MM.1S (cell line): ENCODE results near the gene NFIX.

Experiments
- EZH2 ChIP-seq: fragments of 300-600 bp; sonication (generic); optimal IDR thresholded peaks from 2 replicates; pipeline ENCODE3; 2017; ENCODE audit warnings: low read depth, mild to moderate bottlenecking, antibody characterized with exemption, low read length, mixed read lengths
- TF ChIP-seq, protein P1 (sequence below): fragments of 300-600 bp; sonication (generic); IDR thresholded peaks from 2 replicates; pipeline ENCODE4 v1.5.1; 2016; ENCODE audit warnings: antibody characterized with exemption, low read length, mixed read lengths

DNA sequence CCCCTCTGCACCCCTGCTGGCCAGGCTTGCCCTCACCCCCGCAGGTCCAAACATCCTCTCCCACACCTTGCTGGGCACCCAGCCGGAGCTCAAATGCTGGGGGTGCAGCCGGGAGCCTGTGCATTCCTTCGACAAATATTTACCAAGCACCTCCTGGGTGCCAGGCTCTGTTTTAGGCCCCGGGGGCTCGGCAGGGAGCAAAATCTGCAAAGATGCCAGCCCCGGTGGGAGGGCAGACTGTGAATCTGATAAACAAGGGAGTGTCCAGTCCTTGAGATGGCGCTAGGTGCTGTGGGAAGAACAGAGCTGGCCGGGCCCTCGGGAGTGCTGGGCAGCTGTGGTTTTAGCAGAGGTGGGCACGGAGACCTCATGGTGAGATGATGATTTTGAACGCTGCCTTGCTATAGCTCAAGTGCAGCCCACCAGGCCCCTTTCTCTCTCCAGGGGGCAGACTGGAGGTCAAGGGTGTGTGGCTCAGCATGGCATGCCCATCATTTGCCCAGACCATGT is 10.6 kb downstream of the NFIX start:
- TF ChIP-seq, protein P1, sequence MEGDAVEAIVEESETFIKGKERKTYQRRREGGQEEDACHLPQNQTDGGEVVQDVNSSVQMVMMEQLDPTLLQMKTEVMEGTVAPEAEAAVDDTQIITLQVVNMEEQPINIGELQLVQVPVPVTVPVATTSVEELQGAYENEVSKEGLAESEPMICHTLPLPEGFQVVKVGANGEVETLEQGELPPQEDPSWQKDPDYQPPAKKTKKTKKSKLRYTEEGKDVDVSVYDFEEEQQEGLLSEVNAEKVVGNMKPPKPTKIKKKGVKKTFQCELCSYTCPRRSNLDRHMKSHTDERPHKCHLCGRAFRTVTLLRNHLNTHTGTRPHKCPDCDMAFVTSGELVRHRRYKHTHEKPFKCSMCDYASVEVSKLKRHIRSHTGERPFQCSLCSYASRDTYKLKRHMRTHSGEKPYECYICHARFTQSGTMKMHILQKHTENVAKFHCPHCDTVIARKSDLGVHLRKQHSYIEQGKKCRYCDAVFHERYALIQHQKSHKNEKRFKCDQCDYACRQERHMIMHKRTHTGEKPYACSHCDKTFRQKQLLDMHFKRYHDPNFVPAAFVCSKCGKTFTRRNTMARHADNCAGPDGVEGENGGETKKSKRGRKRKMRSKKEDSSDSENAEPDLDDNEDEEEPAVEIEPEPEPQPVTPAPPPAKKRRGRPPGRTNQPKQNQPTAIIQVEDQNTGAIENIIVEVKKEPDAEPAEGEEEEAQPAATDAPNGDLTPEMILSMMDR, result no peak
- no peak for TF ChIP-seq EZH2
